Measurements from ENCODE around the gene MACROD2.

MACROD2 gene

DNA sequence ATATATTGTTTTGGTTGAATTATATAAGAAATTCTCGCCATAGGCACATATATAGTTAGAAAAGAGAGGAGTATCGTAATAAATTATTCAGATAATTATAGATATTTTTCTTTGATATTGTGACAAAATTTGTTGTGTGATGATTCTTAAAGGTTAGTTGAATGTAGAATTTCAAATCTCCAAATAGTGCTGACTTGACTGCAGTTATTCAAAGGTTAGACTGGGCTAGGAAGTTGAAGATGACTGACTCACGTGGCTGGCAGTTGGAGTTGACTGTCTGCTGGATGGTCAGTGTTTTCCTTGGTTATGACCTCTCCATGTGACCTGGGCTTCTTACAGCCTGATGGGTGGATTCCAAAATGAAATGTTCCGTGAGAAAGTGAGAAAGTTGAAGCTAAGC is 286.8 kb downstream of the MACROD2 start:
- no peak for DNase-seq

DNA sequence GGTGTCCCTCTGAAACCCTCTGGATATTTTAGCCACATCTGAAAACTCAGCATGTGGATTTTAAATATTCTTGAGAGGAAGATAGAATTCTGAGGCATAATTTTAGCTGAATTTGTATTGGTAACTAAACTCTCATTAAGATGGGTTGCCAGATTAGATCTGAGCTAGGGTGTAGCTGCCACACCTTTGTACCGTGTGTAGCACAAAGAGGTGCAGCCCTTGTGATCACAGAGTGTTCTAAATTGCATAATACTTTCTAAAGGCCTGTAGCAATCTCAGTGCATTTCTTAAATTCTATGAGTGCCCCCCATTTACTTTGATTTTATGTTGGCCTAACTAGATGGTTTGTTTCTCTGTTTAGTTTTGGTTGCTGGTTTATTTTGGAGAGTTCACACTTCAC is 289.1 kb downstream of the MACROD2 start:
- no peak for DNase-seq

DNA sequence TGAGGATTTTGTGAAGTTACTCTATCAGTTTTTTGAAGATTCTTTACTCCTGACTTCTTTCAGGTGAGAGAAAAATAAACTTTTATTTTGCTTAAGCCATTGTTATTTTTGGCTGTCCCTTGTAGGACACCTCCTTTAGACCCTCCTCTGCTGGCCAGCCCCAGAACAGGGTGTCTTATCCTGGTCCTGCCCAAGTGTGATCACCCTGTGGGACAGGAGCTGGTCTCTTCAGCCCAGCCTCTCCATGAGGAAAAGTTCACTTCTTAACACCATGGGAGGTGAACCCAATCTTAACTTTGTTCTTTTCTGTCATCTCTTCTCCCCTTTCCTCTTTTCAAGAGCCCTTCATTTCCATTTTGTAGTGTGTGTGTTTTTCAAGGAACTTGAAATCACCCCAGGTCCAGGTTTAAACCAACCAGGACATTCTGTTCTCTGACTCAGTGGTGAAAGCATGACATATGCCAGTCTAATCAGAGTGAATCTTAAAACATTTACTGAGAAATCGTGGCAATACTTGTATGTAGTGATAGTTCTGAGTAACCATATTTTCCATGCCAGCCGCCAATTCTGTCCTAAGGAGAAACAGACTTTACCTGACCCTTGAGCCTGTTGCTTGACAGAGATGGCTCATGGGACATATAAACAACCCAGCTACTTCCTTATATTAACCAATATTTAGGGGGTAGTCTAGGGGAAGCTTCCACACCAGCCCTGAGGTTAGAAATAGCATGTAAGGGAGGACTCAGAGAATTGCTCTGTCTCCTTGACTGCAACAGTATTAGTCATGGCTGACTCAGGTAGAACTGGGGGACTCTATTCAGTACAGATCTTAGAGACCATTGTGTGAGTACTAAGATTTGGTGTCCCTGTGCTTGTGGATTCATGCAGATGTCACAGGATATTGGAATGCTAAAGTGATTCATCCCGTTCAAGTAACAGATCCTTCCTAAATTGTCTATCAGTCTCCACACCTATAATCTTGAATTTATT is 293.3 kb downstream of the MACROD2 start:
- DNase-seq = peak; percentile 60

DNA sequence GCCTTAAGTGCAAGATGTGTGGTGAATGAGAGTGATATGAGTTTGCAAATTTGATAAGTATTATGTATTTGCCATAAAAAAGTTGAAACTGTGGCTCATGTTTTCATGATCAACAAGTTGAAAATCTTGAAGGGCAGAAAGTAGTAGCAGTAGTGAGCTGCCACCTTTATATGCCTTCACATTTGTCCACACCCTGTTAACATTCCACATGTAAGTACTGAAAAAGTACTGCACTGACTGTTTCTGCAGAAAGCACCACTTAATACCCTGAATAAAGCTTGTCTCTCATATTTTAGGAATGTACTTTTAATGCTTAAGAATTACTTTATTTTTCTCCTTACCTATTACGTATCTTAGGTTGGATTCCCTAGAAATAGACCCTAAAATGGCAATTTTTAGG is 296.2 kb downstream of the MACROD2 start:
- DNase-seq = no peak

DNA sequence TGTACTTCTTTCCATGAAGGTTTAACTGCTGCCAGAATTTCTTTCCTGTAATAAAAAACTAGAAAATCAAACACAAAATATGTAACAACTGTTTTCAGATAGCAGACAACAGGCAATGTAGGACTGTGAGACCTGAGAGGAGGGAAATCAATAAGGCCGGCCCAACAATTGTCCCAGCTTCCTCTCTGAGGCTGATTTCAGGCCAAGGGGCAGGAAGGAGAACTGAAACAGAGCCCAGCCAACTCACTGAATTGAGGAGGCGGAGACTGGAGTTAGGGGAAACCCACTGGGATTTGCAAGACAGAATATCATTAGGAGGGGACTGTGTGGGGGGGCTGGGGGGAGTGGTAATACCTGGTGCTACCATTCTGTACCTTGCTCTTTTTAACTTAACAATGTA is 299.9 kb downstream of the MACROD2 start:
- no peak for DNase-seq

DNA sequence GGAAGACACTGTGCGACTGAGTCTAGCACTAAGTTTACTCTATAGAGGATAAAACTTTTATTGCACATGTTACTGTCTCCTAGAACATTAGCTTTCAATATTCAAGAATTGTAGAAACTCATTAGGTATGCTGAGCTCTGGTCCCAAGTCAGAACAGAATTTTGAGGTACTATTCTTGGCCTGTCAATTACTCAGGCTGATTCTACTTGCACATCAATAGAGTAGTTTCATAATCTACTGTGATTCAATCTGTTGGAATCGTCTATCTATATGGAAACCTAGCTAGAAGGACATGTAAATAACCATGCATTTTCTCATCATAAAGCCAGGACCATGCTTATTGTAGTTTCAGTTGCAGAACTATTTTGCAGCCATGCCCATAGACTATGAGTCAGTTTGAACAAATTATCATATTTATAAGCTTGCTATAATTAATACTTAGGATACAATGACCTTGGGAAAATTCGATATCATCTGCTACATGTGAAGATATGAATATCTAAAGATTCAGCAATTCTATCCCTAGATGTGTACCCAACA is 300.5 kb downstream of the MACROD2 start:
- no peak for DNase-seq

DNA sequence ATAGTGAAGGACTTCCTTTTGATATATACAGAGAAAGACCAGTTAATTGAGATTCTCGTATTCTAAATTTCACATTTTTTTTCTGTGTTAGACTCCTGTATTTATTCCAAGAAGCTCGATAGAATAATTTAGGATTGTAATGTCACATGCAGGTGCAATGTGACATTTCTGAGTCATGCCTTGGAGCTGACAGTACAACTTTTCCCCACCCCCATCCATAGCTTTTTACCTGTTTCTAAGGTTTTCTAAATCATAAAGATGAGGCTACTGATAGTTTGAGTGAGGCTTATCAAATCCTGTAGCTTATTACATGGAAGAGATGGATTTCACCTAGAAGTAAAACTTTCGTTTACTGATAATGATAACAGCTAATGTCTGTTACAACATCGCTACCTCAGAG is 304.5 kb downstream of the MACROD2 start:
- DNase-seq = no peak

DNA sequence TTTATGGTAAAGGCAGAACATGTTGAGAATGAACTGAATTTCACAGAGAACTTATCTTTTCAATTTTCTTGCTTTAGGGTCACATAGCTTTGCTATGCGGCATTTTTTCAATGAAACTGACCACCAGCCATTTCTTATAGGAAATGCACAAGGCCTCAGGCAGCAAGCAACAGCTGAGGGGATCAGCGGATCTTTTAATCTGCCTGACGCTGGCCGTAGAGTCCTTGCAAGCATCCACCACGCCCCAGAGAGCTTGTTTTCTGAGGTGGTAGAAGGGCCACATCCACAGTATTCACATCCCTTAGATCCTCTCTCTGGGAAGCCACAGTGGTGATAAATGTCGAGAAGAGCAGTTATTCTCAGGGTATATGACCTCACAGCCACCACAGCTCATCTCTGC is 307.8 kb downstream of the MACROD2 start:
- no peak for DNase-seq

DNA sequence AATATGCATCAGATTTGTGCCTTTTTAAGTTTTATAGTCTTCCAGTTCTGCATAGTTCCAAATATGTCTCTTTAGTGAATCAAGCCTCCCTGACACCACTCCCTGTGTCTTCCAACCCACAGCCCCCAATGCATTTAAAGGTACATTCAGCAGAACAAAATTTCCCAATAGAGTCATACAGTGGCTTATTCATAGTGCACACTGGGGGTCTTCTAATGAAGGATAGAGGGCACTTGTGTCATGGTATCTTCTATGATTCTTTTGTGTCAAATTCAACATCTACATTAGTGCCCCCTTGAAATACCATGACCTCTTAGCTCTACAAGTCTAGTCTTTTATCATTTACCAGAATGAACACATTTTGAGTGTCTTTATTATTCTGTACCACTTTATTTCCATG is 308.3 kb downstream of the MACROD2 start:
- DNase-seq = no peak

DNA sequence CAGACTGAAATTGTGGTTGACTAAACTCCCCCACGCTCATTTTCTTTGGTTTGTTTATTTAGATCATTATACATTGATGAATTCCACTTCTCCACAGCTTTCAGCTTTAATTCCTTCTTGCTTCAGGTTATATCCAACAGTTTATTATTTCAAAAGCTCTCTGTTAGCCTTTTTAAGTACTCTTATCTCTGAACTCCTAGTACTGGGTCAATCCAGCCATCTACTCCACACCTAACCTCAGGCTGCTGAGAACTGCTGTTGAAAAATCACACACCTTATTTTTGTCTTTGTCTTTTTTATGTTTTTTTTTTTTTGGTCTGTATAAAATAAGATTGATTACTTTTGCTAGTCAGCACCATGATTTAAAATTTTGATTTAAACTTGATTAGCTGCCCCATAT is 309.2 kb downstream of the MACROD2 start:
- DNase-seq = no peak

DNA sequence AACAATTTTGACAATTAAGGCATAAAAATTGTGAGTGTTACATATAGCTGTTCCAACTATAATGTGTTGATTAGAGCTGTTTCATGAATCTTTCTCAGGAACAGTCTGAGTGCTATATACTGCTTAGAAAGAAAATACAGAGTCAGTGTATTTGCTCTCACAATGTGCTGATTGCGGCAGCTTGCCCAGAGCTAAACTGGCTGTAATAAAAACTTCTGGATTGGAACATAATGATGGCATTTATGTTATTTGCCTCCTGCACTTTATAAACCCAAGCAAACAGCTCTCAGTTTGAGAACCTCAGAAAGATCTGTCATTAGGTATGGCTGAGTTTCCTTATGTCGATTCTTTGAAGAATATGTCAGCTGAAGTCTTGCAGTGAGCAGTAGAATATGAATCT is 312.6 kb downstream of the MACROD2 start:
- no peak for DNase-seq

DNA sequence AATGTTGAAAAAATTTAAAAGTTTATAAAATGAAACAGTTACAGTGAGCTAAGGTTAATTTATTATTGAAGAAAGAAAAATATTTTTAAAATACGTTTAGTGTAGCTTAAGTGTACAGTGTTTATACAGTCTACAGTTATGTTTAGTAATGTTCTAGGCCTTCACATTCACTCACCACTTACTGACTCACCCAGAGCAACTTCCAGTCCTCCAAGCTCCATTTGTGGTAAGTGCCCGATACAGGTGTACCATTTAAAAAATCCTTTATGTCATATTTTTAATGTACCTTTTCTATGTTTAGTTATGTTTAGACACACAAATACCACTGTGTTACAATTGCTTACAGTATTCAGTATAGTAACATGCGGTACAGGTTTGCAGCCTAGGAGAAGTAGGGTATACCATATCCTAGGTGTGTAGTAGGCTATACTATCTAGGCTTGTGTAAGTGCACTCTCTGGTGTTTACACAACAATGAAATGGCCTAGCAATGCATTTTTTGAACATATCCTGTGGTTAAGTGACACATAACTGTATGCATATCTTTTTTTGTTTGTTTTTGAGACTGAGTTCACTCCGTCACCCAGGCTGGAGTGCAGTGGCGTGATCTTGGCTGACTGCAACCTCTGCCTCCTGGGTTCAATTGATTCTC is 315.8 kb downstream of the MACROD2 start:
- no peak for DNase-seq

DNA sequence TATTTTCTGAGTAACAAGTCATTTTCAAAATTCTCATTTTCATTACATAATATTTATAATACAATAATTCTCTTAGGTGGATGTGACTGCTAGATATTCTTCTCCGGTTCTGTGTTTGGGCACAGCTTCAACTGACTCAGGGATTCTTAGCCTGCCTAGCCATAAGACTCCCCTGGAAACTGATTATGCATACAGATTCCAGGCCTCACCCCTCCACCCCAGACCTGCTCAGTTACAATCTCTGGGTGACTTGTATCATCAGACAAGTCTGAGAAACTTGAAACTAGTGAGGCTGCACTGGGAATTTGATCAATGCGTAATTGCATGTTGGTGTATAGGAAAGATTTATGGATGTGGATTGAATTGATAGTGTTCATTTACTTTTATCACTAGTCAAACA is 316.7 kb downstream of the MACROD2 start:
- no peak for DNase-seq

DNA sequence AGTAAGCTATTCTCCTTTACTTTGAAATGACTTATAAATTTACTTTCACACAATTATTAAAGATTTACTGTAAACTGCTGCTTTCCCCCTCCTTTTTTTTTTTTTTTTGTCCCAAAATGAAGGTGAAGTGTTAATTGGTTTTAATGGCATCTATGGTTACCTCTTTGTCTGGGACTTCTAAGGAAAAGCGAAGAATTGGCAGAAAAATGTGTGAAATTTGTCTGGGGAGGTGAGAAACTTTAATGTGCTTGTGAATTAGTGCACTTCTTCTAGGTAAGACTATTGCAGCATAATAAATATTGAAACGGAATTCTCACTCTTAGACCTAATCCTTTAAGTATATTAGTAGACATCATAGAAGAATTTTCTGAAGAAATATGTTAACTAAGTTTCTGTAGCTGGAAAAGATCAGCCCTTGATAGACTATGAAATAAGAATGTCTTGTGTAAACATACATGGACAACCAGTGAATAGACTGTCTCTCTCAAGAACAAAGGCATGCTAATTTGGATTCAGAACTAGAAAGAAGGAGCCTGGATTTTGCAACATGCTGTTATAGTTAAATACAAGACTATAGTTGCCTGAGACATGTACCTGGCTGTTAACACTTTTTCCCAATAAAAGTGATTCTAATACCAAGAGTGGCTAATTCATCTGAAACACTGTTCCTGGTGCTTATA is 318.2 kb downstream of the MACROD2 start:
- no peak for DNase-seq

DNA sequence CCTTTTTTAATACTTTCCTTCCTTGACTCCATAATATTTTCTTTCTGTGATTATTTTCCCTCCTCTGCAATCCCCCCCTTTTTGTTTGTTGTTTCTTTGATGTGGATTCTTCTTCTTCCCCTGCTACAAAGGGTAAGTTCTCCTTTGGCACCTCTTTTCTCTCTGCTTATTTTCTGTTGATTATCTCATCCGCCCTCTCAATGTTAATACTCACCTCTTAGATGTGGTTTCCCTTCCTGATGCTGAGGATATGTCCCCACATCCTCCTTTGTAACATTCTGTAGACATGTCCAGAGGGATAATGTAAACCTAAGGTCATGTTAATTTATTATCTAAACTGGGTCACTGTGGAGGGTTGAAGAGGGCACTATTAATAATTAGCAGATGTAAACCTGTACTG is 324.4 kb downstream of the MACROD2 start:
- DNase-seq = no peak

DNA sequence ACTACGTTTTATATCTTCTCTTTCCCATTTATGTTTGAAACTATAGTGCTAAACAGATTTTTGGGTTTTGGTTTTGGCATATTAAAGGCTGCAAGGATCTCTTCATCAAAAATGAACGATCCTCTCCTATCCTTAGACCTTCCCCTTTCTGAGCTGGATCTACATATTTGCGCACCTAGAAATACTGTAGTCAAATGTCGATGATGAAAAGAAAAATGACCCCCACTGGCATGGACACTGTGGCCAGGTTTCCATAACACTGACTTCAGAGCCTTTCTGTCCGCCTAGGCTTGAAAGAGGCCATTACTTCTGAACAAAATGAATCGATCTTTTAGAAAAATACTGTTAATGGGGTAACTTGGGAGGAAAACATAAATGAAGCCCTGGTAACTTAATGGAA is 336.3 kb downstream of the MACROD2 start:
- no peak for DNase-seq

DNA sequence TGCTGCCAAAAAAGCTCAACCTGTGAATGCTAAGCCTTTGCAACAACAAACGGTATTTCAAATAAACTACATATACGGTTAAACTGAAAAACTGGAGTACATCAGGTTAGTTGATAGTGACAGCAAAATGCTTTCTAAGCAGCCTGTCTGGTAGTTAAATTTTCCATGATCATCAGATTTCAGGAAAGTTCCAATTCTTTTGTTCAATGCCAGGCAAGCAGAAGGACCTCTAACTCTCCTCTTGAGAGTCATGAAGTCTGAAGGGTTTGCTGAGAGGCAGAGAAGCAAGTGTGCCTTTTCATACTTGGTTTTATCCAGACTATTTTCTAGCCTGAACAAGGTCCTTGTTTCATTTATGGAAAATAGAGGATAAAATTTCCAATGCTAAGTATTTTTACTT is 337.6 kb downstream of the MACROD2 start:
- DNase-seq = no peak

DNA sequence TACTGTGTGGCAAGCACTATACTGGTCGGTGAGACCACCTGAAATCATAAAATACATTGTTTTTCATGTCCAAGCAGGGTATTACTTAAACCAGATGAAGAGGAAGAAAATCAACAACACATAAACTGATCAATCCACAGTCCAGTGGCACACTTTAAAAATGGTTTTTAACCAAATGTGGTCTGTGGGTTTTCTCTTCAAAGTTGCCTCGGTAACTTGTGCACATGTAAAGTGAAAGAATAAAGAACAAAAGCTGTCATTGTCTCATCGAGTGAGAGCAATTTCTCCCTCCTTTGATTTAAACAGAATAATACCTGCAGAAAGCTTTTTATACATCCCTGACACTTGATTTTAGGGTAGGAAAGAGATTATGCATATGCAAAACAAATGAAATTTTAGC is 338.4 kb downstream of the MACROD2 start:
- no peak for DNase-seq

DNA sequence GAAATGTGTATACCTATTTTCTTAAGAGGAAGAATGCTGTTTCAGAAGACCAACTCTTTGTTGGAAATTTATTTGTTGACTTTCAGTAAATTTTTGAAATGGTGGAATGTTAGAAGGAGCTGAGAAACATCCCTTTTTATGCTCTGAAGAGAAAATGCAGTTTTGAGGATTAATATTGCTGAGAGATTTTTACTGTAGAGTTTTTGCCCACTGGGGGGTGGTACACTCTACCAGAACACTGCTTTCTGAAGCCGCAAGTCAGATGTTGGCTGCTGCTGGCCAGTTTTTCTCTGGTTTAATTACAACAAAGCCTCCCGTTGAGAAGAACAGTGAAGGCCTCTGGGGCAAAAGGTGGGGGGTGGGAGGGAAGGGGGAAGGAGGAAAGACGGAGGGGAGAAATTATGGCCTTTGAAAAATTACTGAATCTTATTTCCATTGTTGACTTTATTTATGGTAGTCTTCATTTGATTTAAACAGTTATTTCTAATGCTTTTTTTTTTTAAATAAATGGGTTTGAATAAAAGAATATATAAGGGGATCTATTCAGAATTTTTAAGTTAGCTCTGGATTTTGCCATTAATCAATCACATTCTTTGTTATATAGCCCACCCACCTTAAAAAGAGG is 339.1 kb downstream of the MACROD2 start:
- peak; percentile 71 for DNase-seq

DNA sequence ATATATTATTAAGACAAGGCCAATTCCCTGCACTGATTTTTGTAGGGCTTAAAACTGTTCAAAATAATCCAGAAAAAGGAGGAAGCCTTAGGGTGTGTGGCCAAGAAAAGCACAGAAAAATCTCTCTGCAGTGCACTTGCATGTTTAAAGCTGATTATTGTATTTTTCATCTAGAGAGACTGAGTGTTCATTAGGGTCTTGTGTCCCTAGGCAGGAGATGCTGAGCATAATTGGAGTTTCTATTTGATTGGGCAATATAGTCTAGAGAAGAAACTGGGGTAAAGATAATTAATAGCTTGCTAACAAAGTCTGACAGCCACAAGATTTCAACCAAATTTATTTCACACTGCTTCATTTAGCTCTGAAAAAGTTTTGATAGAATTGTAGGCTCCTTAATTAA is 339.7 kb downstream of the MACROD2 start:
- DNase-seq = no peak

DNA sequence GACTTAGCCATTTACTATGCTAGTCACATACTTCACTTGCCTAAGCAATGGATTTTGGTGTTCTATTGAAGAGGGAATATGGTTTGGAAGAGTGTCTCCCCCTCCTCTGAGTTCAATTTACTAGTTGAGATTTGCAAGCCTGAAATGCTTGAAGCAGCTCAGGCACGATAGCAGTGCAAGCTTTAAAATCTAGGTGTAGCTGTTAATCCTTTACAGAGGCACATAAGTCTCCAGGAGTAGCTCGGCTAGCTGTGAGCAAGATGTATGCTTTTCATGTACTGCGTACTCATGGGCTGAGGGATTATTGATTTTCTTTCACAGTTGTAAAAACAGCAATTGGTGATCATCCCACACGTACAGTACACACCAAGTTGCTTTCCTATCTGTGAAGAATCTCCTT is 341.4 kb downstream of the MACROD2 start:
- DNase-seq = peak; percentile 33

DNA sequence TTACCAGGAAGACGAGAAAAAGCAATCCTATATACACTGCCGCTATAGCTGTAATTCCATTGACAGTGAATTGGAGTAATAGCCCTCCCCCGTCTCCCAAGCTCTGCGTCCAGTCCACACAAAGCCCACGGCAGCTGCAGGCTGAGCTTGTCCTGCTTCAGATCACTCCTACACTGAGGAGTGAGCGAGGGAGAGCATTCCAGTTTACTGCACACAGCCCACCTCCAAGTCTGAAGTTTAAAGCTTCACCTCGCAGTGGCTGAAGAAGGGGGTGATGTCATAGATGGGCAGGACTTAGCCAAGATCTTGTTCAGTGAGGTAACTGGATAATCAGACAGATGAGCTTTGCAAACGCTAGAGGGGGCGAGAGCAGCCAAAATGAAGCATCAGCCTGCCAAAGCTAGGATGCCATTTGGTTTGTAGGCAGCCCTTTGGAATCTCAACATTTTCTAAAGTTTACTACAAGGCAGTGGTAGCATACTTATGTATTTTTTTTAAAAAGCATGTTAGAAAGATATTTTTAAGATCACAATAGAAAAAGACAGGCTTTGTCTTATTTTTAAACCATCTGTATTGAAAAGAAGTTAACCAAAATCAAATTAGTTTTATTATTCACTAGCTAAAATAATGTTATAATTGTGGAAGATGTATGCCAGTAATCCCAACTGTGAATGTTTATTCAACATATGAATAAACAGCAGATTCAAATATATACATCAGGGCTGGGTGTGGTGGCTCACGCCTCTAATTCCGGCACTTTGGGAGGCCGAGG is 342.3 kb downstream of the MACROD2 start, which contains the start of gene FLRT3:
FLRT3 (minus strand) TSS at position 213 of the 772 bp plus-strand sequence. CDS start 10,106 bp downstream, outside the sequence.
- DNase-seq = peak; percentile 98

All from fibroblast of skin of abdomen (primary cell).